Measurements from ENCODE around the gene APLP1.
"Not testable (repeated sequence)": the region's sequence is repeated elsewhere in the genome, so short reads cannot be mapped to it uniquely, and the experiment has no call there.

Gene APLP1

DNA sequence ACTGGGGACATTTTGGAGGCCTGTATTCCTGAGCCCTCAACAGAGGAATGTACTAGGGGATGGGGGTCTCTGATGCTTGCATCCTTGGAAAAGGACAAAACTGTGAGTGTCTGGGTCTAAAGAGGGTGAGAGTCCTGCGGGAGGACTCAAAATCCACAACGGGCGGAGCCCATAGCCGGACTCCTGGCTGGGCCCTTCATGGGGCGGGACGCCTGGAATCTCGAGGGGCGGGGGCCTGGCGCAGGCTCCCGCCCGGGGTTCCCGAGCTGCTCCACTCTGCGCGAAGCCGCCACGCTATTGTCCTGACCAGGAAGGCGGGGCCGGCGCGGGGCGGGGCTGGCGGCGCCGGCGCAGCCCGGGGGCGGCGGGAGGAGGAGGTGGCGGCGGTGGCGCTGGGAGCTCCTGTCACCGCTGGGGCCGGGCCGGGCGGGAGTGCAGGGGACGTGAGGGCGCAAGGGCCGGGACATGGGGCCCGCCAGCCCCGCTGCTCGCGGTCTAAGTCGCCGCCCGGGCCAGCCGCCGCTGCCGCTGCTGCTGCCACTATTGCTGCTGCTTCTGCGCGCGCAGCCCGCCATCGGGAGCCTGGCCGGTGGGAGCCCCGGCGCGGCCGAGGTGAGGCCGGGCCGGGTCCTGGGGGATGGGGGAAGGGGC lies at the start of gene APLP1:
TSS of gene APLP1 (plus strand) at position 403 of the 651 bp plus-strand sequence. CDS start at position 466, 63 bp downstream.
- DNase-seq (ENCODE audit: low read depth) = peak; percentile 47

GRCh38 chr19:35822579-35822978 lies 45.8 kb upstream of the APLP1 start:
- no peak for DNase-seq (ENCODE audit: low read depth)

- DNase-seq (ENCODE audit: low read depth) = no peak
Measured at GRCh38 chr19:35824150-35824549, 44.2 kb upstream of the APLP1 start.

DNA sequence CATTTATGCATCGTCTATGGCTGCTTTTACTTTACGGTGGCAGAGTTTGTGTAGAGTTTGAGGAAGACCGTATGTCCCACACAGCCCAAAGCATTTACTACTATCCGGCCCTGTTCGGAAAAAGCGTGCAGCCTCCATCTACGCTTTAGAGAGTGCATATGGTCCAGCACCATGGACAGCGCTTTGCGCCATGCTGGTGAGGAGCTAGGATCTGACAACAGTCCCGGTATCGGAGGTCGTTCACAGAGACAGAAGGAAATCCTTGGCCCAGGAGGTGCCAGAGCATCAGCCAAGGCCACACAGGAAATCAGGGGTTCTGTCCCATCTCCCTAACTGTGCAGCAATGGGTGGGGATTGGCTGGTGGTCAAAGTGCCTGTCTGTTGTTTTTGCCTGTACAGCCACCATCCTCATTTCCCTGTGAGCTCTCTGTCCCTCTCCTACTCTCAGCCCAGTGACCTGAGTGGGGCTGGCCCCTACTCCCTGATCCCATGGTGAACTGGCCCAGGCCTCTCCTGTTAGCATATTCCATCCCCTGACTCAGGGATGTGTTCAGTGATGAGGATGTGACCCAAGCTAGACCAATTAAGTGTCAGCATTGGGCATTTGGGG lies 39.6 kb upstream of the APLP1 start:
- no peak for DNase-seq (ENCODE audit: low read depth)

DNA sequence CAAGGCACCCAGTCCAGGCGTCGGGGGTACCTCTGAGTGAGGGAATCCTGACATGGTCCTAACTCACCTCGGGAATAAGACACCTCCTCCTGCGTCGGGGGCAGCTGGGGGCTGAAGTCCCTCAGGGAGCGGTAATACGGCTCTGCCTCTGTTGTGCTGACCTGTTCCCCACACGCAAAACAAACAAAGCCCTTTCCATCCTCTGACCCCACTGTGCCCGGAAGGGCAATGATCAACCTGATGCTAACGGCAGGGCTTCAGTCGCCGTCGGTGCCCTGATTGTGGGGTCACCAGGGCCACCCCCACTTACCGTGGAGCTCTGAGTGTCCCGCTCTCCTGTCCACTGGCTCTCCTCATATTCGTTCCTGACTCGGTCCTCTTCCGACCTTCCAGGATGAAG lies 37.4 kb upstream of the APLP1 start:
- no peak for DNase-seq (ENCODE audit: low read depth)

GRCh38 chr19:35832054-35832453 lies 36.3 kb upstream of the APLP1 start:
- DNase-seq (ENCODE audit: low read depth) = no peak

DNA sequence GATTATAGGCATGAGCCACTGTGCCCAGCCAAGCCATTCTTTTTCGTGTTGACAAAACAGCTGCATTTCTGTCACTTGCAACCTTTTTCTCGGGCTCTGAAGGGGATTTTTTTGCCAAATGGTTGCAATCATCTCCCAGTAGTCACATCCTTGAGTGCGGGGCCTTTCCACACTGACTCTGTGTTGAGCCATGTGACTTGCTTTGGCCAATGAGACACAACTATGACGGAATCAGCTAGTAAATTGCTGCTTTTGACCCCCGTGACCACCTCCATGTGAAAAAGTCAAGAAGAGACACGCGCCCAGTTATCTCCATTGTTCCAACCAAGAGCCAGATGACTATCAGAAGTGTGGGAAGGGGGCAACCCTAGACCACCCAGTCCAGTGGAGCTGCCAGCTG lies 34.4 kb upstream of the APLP1 start:
- no peak for DNase-seq (ENCODE audit: low read depth)

GRCh38 chr19:35836096-35836495 lies 32.3 kb upstream of the APLP1 start:
- not testable (repeated sequence) for DNase-seq (ENCODE audit: low read depth)

GRCh38 chr19:35841961-35842595 lies 26.3 kb upstream of the APLP1 start:
- no peak for DNase-seq (ENCODE audit: low read depth)

DNA sequence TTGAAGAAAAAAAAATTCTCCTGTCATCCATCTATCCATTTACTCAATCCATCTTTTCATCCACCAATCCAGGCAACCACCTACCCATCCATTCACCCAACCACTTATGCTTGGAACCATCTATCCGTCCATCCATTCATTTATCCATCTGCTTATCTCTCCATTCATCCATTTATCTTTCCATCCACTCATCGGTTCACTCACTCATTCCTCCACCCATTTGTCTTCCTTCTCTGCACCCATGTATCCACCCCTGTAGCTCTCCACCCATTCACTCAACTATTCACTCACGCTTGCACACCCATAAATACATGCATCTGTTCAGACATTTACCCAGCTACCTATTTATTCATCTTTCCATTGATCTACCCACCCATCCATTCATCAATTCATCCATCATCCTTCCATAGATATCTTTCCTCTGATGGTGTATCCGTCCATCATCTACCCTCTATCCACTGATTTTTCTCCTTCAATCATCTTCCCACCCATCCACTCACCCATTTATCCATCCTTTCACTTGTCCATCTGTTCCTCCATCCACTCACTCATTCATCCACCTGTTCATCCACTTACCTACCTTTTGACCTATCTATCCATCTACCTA lies 25.6 kb upstream of the APLP1 start:
- DNase-seq (ENCODE audit: low read depth) = no peak

DNA sequence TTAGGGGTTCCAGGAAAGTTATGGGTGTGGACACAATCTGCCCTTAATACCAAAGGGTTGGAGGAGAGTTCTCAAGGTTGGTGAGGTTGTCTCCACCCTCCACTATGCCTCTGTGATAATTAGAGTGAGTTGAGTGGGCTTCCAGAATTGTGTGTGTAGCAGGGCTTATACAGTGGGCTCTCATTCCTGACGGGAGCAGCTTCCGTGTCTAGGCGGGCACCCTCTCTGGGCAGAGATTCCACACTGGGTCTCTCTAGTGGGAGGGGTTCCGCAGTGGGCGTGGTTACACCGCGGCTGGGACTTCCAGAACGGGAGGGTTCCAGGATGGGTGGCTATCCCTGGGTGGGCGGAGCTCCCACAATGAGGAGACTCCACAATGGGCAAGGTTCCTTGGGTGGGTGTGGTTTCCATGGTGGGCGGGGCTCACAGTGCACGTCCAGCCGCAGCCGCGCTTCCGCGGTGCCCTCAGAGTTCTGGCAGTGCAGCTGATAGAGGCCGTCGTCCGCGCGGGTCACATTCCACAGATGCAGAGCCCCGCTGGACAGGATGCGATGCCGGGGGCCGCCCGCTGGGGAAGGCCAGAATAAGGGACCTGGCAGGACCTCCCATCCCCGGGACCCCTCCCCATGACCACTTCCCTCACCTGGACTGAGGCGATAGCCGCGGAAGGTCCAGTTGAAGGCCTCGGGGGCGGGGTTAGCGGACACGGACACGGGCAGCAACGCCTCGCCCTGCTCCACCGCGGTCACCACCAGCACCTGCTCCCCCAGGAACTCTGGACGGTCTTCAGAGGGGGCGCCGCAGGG lies 24.5 kb upstream of the APLP1 start:
- DNase-seq (ENCODE audit: low read depth) = no peak

- DNase-seq (ENCODE audit: low read depth) = no peak
Measured at GRCh38 chr19:35844482-35845214, 23.7 kb upstream of the APLP1 start.

GRCh38 chr19:35845215-35846037 lies 22.9 kb upstream of the APLP1 start:
- DNase-seq (ENCODE audit: low read depth) = no peak

- DNase-seq (ENCODE audit: low read depth) = no peak
Measured at GRCh38 chr19:35846038-35846668, 22.2 kb upstream of the APLP1 start.

DNA sequence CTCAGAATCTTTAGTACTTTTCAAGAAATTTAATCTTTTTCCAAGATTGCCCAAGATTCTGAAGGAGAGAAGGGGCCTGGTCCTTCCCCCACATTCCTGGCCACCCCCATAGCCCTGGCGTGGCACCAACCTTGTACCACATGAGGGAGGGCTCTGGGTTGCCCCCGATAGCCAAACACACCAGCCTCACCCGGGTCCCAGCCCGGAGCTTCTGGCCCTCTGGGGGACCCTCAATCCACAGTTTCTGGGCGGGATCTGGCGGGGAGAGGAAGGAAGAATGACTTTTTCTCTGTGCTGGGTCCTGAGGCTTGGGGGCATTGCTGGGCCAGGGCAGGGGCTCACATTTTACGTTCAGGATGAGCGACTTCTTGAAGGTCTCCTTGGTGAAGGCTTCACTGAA lies 20.5 kb upstream of the APLP1 start:
- DNase-seq (ENCODE audit: low read depth) = no peak

- no peak for DNase-seq (ENCODE audit: low read depth)
Measured at GRCh38 chr19:35848486-35848885, 19.9 kb upstream of the APLP1 start.

DNA sequence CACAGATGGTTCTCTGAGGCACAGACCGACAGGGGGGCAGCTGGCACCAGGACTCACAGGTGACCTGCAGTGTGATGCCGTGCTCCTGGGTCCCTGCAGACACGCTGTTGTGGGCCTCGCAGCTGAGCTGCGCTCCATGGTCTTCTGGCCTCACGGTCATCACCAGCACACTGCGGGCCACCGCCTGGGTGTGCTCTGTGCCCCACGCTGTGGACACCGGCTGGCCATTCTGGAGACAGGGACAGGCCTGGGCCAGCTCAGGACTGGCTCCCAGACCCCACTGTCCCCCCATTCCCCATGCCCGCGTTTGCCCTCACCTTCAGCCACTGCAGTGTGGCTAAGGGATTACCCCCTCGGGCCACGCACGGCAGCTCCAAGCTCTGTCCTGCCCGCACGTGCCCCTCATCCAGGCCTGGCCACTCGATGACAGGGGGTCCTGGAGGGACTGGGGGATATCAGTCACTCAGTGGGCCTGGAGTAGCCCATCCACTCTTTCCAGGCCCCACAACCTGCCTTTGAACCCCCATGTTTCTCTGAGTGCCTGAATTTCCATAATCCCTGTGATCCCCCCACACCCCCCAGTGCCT lies 19.4 kb upstream of the APLP1 start:
- no peak for DNase-seq (ENCODE audit: low read depth)

- no peak for DNase-seq (ENCODE audit: low read depth)
Measured at GRCh38 chr19:35851213-35852028, 17.0 kb upstream of the APLP1 start.

Data from stimulated activated CD8-positive, alpha-beta memory T cell treated with anti-CD3 and anti-CD28 coated beads, Interleukin-12 subunit alpha, Interleukin-12 subunit beta, amount 100 ng/mL, for 1 hour (primary cell).